Activated CD8-positive, alpha-beta memory T cell treated with anti-CD3 and anti-CD28 coated beads, Interleukin-2, amount 50 U/mL, for 24 hours (primary cell): ENCODE measurements around the gene PCED1B.
"Not testable (repeated sequence)": the region's sequence is repeated elsewhere in the genome, so short reads cannot be mapped to it uniquely, and the experiment has no call there.

ENCODE experiments used
- DNase-seq: peaks from one replicate; pipeline ENCODE4 v3.0.0-alpha.2; 2020; ENCODE audit errors: extremely low read depth

The PCED1B gene

GRCh38 chr12:47206450-47207339 lies 127.3 kb downstream of the PCED1B start:
- DNase-seq: no peak

DNA sequence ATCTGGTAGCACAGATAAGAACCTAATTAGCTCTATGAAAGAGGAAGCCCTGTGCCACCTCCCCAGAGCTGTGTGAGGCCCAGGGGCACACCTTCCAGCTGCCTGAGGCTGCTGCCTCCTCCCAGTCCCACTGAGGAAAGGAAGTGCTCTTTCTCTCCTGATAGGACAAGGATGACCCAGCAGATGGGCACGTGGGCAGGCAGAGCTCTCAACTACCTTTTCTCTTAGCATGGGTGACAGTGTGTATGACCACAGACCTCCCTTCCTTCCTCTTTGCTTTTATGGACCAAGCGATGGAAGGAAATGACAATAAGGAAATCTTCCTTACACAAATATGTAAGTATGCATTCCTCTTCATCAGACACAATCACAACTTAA lies 127.9 kb downstream of the PCED1B start:
- no peak for DNase-seq

DNA sequence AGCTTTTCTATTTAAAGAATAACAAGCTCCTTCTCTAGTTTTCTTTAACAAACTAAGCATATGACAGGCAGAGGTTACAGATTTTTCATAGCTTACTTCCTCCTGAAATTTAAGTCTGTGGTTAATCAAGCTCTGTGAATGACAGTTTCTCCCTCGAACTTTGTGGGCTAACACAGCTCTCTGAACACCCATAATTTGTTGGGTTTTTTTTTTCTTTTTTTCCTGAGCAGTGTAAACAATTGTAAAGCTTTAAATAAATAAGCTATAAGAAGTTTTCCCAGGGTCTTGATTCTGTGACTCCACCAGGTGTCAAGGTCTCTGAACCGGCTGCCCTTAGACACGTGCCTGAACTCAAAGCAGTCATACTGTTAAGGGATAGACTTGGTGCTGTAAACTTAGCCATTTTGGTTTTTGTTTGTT lies 128.4 kb downstream of the PCED1B start:
- DNase-seq: no peak

DNA sequence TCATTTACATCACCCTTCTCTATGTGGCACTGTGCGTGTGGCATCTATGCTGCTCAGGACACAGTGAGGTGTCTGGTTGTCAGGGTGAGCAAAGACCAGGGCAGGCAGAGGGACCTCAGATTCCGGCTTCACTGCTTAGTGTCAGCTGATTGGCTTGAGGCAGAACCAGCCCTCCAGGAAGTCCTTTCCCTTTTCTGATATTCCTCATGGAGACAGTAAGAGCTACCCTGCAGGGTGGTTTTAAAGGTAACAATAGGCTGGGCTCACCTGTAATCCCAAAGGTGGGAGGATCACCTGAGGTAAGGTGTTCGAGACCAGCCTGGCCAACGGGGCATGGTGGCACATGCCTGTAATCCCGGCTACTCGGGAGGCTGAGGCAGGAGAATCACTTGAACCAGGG lies 129.6 kb downstream of the PCED1B start:
- DNase-seq: no peak

GRCh38 chr12:47210776-47211175 lies 131.4 kb downstream of the PCED1B start:
- DNase-seq: no peak

GRCh38 chr12:47212701-47213039 lies 133.2 kb downstream of the PCED1B start:
- DNase-seq: no peak

- DNase-seq: no peak
Measured at GRCh38 chr12:47213396-47213795, 134.0 kb downstream of the PCED1B start.

GRCh38 chr12:47214001-47214619 lies 134.7 kb downstream of the PCED1B start:
- DNase-seq: no peak

GRCh38 chr12:47214771-47215170 lies 135.3 kb downstream of the PCED1B start:
- no peak for DNase-seq

- DNase-seq: no peak
Measured at GRCh38 chr12:47216150-47216677, 136.8 kb downstream of the PCED1B start.

- not testable (repeated sequence) for DNase-seq
Measured at GRCh38 chr12:47217595-47217869, 138.1 kb downstream of the PCED1B start.

GRCh38 chr12:47218191-47218654 lies 138.8 kb downstream of the PCED1B start:
- DNase-seq: no peak

GRCh38 chr12:47219243-47219642 lies 139.8 kb downstream of the PCED1B start:
- no peak for DNase-seq

DNA sequence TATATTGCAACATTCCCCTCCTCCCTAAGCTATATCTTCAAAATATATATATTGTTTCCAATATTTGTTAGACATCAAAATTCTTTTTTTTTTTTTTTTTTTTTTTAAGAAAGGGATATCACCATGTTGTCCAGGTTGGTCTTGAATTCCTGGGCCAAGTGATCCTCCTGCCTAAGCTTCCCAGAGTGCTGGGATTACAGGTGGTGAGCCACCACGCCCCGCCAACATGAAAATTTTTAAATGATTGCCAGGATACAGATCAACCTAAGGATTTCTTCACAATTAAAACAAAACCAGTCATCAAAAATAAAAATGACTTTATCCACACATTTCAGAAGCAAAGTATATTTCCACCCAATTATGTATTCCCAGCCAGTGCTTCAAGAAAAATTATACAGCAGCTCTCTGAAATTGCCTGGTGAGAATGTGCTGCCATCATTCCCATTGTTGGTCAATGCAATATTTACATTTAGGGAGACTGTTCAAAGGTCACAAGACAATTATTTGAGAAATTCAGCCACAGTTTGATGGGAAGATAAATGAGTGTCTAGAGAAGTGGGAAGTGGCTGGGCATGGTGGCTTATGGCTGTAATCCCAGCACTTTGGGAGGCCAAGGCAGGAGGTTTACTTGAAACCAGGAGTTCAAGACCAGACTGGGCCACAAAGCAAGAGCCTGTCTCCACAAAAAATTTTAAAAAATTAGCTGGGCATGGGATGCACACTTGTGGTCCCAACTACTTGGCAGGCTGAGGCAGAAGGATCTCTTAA lies 142.0 kb downstream of the PCED1B start:
- no peak for DNase-seq

GRCh38 chr12:47222520-47223030 lies 143.2 kb downstream of the PCED1B start:
- no peak for DNase-seq

DNA sequence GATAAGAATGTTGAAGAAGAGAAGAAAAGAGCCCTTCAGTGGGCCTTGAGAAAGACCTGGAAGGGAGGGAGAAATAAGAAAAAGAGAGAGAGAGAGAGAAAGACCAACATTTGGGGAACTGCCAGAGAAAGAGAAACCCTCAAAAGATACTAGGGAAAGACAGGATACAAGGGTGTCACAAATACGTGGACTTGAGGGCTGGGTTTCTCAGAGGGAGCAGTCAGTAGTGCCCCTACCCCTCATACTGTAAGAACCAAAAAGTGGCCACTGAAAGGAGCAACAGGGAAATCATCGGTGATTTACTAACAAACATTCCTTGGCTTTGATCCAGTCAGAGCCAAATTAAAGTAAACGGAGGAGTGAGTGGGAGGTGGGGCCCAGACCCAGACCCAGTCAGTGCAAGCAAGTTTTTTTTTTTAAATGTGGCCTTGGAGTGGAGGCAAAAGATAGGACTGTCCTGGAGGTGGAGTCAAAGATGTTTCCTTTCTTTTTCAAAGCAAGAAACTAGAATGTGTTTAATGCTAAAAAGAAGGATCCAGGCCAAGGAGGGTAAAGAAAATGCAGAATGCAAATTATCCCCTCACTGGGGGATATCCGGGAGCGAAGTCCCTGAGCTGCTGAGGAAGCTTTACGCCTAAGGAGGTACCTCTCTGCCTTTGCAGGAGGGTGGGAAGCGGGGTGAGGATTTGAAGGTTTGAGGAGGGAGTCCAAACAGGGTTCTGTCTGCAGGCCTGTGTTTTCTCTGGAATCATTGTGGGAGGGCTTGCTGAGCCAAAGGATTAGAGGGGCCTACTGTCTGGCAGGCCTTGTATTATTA lies 143.8 kb downstream of the PCED1B start:
- no peak for DNase-seq

DNA sequence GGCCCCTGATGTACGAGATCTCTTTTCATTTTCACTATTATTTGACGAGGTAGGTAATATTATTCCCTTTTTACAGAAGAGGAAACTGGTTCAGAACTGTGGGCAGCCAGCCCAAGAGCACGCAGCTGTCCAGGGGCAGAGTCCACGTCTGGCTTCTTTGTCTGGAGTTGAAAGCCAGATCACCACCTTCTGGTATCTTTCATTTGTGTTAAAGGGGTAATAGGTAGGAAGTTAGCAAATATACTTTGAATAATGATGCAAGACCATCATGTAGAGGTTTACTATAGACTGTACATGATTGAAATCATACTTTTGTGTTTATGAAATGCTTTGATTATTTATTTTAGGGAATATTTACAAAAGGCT lies 144.4 kb downstream of the PCED1B start:
- no peak for DNase-seq

GRCh38 chr12:47224563-47225133 lies 145.2 kb downstream of the PCED1B start:
- DNase-seq: no peak

DNA sequence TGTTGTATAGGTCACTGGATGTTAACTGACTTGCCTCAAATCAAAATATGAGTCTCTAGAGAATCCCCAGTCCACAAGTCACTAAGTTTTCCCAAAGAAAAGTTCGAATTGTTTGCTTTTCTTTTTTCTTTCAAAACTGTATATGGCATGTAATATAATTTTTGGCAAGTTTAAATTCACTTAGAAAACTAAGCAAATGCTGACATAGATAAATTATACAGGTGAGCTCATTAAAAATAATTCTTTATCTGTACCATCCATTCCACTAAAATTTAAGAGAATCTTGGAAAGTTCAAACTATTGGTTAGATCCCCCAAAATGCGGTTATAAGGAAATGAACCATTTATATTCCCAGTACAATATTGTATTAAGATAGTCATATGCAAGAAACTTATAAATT lies 145.9 kb downstream of the PCED1B start:
- DNase-seq: no peak

DNA sequence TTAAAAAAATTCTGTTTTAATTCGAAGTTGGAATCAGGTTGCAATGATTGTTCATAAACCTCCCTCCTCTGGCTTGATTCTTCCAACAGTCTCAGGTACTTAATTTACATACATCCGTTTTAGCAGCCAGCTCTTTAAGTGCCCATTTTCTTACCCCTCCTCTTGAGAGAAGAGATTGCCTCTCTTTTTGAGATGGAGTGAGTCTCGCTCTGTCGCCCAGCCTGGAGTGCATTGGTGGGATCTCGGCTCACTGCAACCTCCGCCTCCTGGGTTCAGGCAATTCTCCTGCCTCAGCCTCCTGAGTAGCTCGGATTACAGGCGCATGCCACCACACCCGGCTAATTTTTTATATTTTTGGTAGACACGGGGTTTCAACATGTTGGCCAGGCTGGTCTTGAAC lies 146.8 kb downstream of the PCED1B start:
- DNase-seq: no peak

GRCh38 chr12:47228802-47229201 lies 149.4 kb downstream of the PCED1B start:
- no peak for DNase-seq
